CD4-positive, alpha-beta T cell treated with Interleukin-4 for 1 hour (primary cell): Measurements from ENCODE around the gene GRIP2.

ENCODE experiments used
- DNase-seq, 2 donors: peaks; one replicate each; pipeline ENCODE4 v3.0.0-alpha.2; 2020 to 2022

GRIP2 gene

GRCh38 chr3:14538451-14539088, 1.6 kb downstream of the GRIP2 start:
- no peak for DNase-seq

GRCh38 chr3:14537590-14538450, 2.3 kb downstream of the GRIP2 start:
- DNase-seq: no peak

- DNase-seq: no peak
Observed at GRCh38 chr3:14536837-14537589, 3.1 kb downstream of the GRIP2 start.

- DNase-seq: no peak
Observed at GRCh38 chr3:14536055-14536815, 3.9 kb downstream of the GRIP2 start.

GRCh38 chr3:14535616-14536015, 4.5 kb downstream of the GRIP2 start:
- DNase-seq: no peak

GRCh38 chr3:14534516-14535191, 5.5 kb downstream of the GRIP2 start:
- DNase-seq: no peak

- no peak for DNase-seq
Observed at GRCh38 chr3:14533457-14533958, 6.6 kb downstream of the GRIP2 start.

GRCh38 chr3:14532691-14533456, 7.3 kb downstream of the GRIP2 start:
- no peak for DNase-seq

- DNase-seq: no peak
Observed at GRCh38 chr3:14531856-14532395, 8.2 kb downstream of the GRIP2 start.

- no peak for DNase-seq
Observed at GRCh38 chr3:14528081-14528480, 12.1 kb downstream of the GRIP2 start.

- no peak for DNase-seq
Observed at GRCh38 chr3:14525685-14526631, 14.2 kb downstream of the GRIP2 start.

GRCh38 chr3:14524920-14525660, 15.1 kb downstream of the GRIP2 start:
- DNase-seq: no peak

GRCh38 chr3:14524311-14524711, 15.8 kb downstream of the GRIP2 start:
- DNase-seq: no peak

GRCh38 chr3:14523792-14524191, 16.4 kb downstream of the GRIP2 start:
- DNase-seq: no peak

- no peak for DNase-seq
Observed at GRCh38 chr3:14522768-14523167, 17.4 kb downstream of the GRIP2 start.

- no peak for DNase-seq
Observed at GRCh38 chr3:14522129-14522691, 17.9 kb downstream of the GRIP2 start.

GRCh38 chr3:14521611-14522010, 18.5 kb downstream of the GRIP2 start:
- no peak for DNase-seq

GRCh38 chr3:14520967-14521366, 19.2 kb downstream of the GRIP2 start:
- no peak for DNase-seq

GRCh38 chr3:14520149-14520548, 20.0 kb downstream of the GRIP2 start:
- no peak for DNase-seq
